Endothelial cell (in vitro differentiated cells): ENCODE measurements around the gene PHACTR2. TPM values are rescaled to one million over a fixed set of nuclear protein-coding genes. Genes with fewer than 3 reads are reported as not detected.

Experiments
- total RNA-seq: library from RNA; stranded (reverse); fragmentation: NEBNext Ultra II Directional; extraction: Animal tissue kit (Norgen Biotek cat#: 25700); gene quantifications from one replicate; pipeline ENCODE4 v1.2.1, GENCODE V29; 2021; ENCODE audit not compliant: unreplicated experiment

Gene PHACTR2
- total RNA-seq, 1 donor from 2014 or later = 181 TPM

Other genes starting within 250 kb of the PHACTR2 start
- gene ADAT2, start 227.3 kb upstream of the PHACTR2 start, total RNA-seq = 10.0 TPM
- gene PEX3, start 227.2 kb upstream of the PHACTR2 start, total RNA-seq = 16.3 TPM
- 31.0 TPM for gene FUCA2, start 166.2 kb upstream of the PHACTR2 start, total RNA-seq
- gene LTV1, start 165.4 kb downstream of the PHACTR2 start, total RNA-seq = 20.7 TPM
- gene ZC2HC1B, start 186.5 kb downstream of the PHACTR2 start, total RNA-seq = 0.28 TPM